NCI-H1930 (cell line): ENCODE results near the gene GSTA3.
"Not testable (repeated sequence)": the region's sequence is repeated elsewhere in the genome, so short reads cannot be mapped to it uniquely, and the experiment has no call there.

Experiments
- DNase-seq, 2 experiments: peaks; one replicate each; lab custom pipeline; 2025; lab: John Stamatoyannopoulos, UW

GSTA3 gene

GRCh38 chr6:52858416-52858815, 51.1 kb downstream of the GSTA3 start:
- no peak for DNase-seq

DNA sequence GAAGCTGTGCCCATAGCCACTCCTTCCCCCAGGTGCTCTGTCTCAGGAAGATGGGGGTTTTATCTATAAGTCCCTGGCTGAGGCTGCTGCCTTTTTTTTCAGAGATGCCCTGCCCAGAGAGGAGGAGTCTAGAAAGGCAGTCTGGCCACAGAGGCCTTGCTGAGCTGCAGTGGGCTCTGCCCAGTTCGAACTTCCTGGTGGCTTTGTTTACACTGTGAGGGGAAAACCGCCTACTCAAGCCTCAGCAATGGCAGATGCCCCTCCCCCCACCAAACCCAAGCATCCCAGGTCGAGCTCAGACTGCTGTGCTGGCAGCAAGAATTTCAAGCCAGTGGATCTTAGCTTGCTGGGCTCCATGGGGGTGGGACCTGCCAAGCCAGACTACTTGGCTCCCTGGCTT, 53.4 kb downstream of the GSTA3 start:
- DNase-seq: not testable (repeated sequence)

- no peak for DNase-seq
These were observed 60.4 kb downstream of the GSTA3 start for GRCh38 chr6:52849137-52849536.
